Transverse colon (tissue), 4 donors: ENCODE results near the gene PRRT4.

Experiments used
- POLR2A ChIP-seq: fragments of 450-650 bp; IDR thresholded peaks from one replicate; pipeline ENCODE4 v1.6.1; 2016; ENCODE audit warnings: antibody characterized with exemption, mild to moderate bottlenecking, moderate library complexity
- POLR2AphosphoS5 ChIP-seq, 3 donors: sonication (generic); formaldehyde crosslinking; IDR thresholded peaks; one replicate each; pipeline ENCODE4 v1.6.1; 2016; ENCODE audit warnings: antibody characterized with exemption in 3 of 3
- TF ChIP-seq, protein P1 (sequence below), 5 experiments: fragments of 200-600 bp in 3 of 5; fragments of 450-650 bp in 2 of 5; sonication (generic) in 3 of 5; IDR thresholded peaks; 1 replicate in 2 of 5; 2 replicates in 3 of 5; pipeline ENCODE4 v1.5.1; 2016 to 2017; ENCODE audit warnings: antibody characterized with exemption in 5 of 5, inconsistent platforms in 3 of 5, mild to moderate bottlenecking in 2 of 5, moderate library complexity in 1 of 5

DNA sequence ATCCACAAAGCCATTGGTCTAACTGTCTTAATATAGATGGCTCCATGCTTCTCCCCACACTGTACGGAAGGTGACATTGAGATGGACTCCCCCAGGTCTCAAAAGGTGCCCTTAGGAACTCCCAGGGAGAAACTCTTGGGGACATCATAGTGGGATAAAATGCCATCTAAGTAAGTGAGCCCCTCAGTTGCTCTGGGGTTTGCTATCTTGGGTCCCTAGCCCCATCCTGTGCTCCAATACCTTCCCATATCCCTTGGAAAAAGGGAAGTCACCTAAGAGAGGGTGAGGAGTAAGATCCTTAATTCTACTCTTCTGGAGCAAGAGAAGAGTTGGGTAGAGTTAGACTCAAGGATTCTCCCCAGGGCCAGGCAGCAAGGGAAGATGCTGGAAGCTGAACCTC, 7.9 kb downstream of the PRRT4 start:
- TF ChIP-seq POLR2A (no peak), POLR2AphosphoS5 (IDR thresholded peaks at IDR 0.05) (no peak)
- TF ChIP-seq, protein P1, sequence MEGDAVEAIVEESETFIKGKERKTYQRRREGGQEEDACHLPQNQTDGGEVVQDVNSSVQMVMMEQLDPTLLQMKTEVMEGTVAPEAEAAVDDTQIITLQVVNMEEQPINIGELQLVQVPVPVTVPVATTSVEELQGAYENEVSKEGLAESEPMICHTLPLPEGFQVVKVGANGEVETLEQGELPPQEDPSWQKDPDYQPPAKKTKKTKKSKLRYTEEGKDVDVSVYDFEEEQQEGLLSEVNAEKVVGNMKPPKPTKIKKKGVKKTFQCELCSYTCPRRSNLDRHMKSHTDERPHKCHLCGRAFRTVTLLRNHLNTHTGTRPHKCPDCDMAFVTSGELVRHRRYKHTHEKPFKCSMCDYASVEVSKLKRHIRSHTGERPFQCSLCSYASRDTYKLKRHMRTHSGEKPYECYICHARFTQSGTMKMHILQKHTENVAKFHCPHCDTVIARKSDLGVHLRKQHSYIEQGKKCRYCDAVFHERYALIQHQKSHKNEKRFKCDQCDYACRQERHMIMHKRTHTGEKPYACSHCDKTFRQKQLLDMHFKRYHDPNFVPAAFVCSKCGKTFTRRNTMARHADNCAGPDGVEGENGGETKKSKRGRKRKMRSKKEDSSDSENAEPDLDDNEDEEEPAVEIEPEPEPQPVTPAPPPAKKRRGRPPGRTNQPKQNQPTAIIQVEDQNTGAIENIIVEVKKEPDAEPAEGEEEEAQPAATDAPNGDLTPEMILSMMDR (IDR thresholded peaks at IDR 0.05), result no peak
